ENCODE measurements around the gene PTPRN.

GRCh38 chr2:219284501-219285372 is 24.5 kb downstream of the PTPRN start:
- TF ChIP-seq CTCF (IDR thresholded peaks at IDR 0.05), result no peak
- no peak for TF ChIP-seq POLR2A (IDR thresholded peaks at IDR 0.05)
- TF ChIP-seq EP300 (IDR thresholded peaks at IDR 0.05), result no peak

Measured in tibial nerve (tissue), 4 donors.